HG03108 (cell line): ENCODE results near the gene ZNF512B.
"Not testable (repeated sequence)": the region's sequence is repeated elsewhere in the genome, so short reads cannot be mapped to it uniquely, and the experiment has no call there.

ENCODE experiments used
- ATAC-seq: cut with Tn5 transposase; IDR thresholded peaks from one replicate; pipeline ENCODE4 v1.9.1; 2021; ENCODE audit warnings: moderate library complexity; ENCODE audit not compliant: unreplicated experiment

Gene ZNF512B

DNA sequence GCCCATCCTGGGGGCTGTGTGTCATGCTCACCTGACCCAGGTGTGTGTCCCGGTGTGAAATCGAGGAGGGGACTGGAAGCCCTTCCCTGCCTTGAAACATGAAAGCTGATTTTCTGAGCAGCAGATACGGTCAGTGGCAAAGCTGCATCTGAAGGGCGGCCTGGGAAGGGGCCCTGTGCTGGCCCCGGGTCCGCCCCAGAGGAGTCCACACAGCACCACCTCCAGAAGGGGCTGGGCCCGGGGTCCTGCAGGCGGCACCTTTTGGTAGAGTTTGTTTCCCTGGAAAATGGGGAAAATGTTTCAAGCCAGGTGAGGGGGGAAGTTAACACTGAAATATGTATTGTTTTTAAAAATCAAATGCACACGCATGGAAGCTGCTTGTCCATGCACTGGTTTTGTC lies 34.3 kb downstream of the ZNF512B start:
- ATAC-seq: no peak

DNA sequence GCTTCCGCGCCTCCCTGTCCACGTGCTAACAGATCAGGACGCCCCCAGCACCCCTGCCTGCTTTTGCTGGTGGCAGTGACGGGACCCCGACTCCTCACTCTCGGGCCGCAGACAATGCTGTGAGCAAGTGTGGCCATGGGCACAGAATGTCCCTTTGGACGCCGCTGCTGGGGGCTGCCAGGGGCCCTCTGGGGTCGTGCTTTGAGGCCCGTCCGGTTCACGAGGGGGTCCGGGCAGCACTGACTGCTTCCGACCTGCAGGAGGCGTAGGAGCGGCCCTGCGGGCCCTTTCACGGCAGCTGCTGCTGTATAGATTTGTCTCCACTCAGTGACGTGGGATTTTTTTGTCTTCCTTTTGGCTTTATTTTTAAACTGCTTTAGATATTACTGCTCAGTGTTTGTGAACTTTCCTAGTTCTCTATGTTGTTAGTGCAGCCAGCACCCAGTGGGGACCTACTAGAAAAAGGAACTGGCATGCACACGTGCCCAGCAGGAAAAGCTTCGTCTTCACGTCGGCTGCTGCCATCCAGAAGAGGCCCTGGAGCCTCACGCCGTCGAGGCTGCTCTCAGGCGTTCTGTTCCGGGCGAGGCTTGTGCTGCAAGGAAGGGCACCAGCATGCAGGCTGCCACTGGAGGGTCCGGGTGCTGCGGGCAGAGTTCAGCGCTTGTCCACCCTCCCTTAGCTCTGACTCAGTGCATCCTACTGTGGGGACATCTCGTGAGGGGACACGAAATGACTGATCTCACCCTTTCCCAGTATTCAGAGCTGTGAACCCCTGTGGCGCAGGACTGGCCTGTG lies 35.3 kb downstream of the ZNF512B start:
- no peak for ATAC-seq

DNA sequence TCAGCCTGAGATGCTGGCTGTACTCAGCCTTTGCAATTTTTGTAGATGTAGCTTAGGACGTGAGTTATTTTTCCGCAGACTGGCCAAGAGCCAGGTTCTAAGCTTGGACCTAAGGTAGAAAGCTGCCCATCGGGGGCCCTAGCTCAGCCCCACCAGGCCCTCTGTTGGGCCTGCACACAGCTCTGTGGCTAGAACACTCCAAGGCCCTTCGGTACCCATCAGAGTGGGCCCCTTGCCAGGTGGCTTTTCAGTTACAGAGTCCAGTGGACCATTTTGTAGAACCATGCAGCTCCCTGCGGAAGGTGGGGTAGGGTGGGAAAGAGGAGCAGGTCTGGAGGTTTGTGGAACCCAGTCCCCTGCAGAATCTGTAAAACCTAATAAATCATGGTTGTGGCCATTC lies 36.1 kb downstream of the ZNF512B start:
- ATAC-seq: no peak

DNA sequence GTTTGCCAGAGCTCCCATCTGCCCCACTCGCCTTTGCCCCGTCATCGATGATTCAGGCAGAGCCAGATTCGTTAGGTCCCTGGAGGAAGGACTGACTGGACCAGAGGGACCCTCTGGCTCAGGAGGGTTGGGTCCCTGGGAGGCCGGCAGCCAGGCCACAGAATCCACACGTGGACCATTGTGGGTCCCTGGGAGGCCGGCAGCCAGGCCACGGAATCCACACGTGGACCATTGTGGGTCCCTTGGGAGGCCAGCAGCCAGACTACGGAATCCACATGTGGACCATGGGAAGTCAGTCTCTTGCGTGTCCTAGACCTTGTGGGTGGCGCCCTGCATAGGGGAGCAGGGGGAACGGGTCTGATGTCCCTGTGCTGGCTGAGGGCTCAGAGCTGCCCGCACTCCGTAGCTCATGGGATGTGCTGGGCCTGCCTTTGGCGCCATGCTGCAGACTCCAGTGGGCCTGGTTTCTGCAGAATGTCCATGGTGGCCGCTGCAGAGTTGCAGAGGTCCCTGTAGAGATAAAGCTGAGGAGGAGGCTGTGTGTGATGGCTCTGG lies 37.0 kb downstream of the ZNF512B start:
- ATAC-seq: no peak

DNA sequence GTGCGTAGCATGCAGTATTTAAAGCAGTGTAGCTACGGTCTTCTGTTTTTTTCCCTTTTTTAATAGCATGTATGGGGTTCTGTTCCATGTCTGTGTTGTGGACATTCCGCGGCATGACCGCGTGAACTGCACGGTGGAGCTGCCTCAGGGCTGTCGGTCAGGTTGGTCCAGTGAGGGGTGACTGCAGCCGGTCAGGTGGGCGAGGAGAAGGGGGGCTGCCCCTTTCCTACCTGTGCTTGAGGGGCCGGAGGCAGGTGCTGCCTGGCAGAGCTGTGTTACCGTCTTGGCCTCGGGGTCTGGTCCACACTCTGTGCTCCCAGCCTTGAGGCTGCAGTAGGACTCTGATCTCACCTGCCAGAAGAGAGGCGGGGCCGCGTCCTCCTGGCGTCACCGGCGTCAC lies 38.0 kb downstream of the ZNF512B start:
- ATAC-seq: no peak

DNA sequence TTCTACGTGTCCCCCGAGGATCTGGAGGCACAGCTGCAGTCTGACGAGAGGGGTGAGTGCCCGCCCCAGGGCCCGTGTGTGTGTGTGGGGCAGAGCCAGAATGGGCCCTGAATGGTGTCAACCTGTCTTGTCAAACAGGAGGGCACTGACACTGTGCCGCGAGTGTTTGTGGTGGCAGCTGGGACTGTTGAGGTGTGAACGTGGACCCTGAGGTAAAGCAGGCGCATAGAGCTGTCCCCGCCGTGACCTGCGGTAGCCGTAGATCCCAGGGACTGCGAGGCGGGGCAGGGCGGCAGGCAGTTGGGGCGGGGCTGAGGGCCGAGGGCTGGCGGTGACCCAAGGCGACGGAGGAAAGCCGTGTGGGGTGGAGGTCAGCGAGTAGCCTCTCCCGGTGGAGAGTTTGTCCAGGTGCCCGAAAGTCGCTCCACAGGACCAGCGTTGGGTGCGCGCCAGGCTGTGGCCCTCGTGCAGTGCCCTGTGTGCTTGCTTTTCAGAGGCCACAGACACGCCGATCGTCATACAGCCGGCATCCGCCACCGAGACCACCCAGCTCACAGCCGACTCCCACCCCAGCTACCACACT lies 38.7 kb downstream of the ZNF512B start:
- no peak for ATAC-seq

DNA sequence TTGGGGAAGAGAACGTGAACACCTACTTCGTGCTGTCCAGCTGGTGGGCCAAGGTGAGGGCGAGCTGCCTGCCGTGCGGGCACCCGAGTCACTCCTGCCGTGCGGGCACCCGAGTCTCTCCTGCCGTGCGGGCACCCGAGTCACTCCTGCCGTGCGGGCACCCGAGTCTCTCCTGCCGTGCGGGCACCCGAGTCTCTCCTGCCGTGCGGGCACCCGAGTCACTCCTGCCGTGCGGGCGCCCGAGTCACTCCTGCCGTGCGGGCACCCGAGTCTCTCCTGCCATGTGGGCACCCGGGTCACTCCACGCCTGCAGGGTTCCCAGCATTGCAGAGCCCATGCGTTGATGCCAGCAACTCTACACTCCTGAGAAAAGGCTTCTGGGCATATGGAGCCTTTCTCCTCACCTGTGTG lies 40.3 kb downstream of the ZNF512B start:
- not testable (repeated sequence) for ATAC-seq

DNA sequence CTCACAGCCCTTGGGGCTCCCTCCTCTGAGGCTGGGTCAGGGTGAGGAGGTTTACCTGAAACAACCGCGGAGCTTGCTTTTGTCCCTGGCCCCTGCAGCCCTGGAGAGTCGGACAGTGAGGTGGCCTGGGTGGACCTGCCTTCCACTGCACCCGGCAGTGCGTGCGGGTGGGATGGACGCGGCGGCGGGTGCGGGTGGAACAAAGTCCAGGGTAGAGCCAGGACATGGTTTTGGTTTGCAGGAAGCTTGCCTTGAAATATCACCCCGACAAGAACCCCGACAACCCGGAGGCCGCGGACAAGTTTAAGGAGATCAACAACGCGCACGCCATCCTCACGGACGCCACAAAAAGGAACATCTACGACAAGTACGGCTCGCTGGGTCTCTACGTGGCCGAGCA lies 40.7 kb downstream of the ZNF512B start:
- ATAC-seq: no peak

DNA sequence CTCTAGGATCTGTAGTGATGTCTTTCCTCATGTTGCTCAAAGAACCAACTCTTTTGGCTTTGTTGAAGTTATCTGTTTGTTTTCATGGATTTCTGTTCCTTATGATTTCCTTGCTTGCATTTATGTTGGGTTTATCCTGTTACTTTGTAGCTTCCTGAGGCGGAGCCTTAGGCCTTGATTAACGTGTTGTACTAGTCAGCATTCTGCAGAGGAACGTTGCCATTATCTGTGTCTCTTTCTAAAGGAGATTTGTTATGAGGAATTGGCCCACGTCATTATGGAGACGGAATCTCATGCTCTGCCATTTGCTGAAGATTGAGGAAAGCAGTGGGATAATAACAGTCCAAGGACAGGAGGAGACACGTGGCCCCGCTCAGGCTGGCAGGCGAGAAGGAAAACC lies 43.4 kb downstream of the ZNF512B start:
- ATAC-seq: no peak

DNA sequence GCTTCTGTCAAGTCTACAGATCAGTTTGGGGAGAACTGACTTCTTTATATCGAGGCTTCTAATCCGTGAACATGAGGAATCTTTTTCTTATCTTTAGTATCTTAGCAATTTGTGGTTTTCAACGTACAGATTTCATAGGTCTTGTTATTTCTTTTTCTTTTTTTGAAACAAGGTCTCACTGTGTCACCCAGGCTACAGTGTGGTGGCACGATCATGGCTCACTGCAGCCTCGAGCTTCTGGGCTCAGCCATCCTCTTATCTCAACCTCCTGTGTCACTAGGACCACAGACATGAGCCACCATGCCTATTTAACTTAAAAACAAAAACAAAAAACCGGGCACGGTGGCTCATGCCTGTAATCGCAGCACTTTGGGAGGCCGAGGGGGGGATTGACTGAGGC lies 45.5 kb downstream of the ZNF512B start:
- no peak for ATAC-seq

DNA sequence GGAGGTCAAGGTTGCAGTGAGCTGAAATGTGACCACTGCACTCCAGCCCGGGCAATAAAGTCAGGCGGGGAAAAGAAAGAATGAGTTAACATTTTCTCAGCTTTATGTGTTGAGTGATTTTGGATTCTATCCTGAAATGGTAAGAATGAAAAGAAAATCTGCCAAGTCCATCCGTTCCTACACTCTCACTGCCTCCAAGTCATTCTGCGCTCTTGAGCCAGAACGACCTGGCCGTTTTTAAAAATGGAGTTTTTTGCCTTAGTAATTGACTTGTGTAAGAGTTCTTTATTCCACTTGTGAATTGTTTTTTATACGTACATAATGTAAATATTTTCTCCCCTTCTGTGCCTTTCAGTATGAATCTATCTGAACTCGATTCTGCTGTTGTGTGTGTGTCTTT lies 46.1 kb downstream of the ZNF512B start:
- ATAC-seq: no peak

DNA sequence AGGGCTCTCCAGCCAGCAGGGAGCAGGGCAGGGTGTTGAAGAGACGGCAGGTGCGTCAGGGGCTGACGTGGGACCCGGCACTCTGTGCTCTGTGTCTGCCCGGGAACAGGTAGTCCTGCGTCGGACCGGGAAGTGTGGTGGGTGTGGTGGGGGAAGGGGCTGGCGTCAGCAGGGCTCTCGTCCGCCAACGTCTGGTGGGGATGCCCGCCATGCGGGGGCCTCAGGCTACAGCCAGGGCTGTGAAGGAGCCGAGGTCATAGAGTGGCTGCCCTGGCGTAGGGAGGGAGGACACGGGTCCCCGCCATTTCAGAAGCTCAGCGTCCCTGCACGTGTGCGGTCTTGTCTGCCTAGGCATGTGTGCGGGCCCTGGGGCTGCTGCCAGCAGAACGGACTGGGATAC lies 49.5 kb downstream of the ZNF512B start:
- no peak for ATAC-seq

DNA sequence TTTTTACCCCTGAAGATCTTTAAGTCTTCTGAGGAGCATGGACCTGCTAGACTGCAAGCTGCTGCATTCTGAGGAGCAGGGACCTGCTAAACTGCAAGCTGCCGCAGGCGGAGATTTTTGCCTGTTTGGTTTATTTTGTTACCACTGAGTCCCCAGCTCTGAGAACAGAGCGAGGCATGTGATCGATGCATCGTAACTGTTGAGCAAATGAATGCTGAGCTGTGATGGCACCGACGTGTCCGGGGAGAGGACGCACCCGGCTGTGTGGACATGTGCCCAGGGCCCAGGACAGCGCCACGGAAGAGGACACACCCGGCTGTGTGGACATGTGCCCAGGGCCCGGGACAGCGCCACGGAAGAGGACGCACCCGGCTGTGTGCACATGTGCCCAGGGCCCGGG lies 50.6 kb downstream of the ZNF512B start:
- no peak for ATAC-seq

DNA sequence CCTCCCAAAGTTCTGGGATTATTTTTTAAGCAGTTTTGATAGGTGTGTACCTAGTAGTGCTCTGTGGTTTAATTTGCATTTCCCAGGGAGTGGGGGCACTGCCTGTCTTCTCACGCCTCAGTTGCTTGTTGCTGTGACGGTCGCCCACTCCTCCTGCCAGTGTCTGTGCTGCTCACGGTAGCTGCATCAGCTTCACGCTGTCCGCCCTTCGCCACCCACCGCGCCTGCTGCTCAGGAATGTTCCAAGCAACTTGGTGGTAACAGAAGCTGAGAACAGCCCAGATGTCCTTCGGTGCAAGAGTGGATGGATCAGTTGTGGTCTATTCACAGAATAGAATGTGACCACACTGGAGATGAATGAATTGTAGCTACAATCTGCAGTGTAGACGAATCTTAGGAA lies 51.9 kb downstream of the ZNF512B start:
- no peak for ATAC-seq

DNA sequence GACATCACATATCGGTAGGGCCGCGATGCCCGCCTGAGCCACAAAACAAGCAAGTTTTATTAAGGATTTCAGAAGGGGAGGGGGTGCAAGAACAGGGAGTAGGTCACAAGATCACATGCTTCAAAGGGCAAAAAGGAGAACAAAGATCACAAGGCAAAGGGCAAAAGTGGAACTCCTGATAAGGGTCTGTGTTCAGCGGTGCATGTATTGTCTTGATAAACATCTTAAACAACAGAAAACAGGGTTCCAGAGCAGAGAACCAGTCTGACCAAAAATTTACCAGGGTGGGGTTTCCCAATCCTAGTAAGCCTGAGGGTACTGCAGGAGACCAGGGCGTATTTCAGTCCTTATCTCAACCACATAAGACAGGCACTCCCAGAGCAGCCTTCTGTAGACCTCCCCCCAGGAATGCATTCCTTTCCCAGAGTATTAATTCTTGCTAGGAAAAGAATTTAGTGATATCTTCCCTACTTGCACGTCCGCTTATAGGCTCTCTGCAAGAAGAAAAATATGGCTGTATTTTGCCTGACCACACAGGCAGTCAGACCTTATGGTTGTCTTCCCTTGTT lies 53.3 kb downstream of the ZNF512B start:
- not testable (repeated sequence) for ATAC-seq

DNA sequence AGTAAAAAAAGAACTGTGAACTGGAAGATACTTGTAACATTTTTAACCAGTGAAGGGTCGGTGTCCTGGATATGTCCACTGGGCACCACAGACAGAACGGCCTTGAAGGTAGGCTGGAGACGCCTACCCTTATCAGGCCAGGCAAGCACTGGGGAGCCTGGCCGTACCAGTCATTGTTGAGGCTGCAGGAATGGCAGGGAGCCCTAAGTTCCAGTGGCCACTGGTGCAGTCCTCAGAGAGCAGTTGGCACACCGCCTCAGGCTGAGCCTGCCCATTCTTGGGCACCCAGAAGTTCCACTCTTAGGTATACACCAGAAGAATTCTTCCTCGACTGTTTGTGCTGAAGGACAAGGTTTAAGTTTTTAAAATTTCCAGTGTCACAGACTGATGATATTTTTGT lies 54.3 kb downstream of the ZNF512B start:
- no peak for ATAC-seq

DNA sequence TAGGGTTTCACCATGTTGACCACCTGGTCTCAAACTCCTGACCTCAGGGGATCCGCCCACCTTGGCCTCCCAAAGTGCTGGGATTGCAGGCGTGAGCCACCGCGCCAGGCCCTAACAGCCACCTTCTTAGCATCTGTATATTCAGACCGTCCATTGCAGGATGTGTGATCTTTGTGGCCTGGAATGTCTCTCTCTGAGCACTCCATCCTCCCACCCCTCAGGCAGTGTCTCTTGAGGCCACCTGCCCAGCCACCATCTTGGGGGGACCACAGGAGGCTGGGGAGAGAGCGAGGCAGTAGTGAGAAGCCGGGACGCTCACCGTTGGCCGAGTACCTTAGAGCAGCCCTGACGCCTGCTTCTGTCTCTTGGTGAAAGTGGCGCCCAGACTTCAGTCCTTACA lies 56.0 kb downstream of the ZNF512B start:
- no peak for ATAC-seq

DNA sequence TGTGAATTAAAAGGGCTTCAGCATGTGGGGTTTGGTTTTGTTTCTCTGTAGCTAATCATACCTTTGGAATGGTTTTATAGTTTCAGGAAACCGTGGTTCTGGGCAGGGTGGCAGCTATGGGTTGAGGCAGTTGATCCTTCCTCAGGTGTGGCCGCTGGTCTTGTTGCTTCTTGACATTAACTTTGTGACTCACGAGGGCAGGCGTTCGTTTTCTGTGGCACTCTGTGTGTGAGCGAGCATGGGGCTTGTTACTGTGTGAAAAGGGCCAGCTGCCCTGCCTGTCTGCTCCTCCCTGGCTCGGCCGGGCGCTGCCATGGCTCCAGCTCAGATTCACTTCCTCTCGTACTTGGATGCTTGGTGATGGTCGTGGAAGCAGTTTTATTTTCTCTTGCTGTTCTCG lies 58.6 kb downstream of the ZNF512B start:
- ATAC-seq: no peak

DNA sequence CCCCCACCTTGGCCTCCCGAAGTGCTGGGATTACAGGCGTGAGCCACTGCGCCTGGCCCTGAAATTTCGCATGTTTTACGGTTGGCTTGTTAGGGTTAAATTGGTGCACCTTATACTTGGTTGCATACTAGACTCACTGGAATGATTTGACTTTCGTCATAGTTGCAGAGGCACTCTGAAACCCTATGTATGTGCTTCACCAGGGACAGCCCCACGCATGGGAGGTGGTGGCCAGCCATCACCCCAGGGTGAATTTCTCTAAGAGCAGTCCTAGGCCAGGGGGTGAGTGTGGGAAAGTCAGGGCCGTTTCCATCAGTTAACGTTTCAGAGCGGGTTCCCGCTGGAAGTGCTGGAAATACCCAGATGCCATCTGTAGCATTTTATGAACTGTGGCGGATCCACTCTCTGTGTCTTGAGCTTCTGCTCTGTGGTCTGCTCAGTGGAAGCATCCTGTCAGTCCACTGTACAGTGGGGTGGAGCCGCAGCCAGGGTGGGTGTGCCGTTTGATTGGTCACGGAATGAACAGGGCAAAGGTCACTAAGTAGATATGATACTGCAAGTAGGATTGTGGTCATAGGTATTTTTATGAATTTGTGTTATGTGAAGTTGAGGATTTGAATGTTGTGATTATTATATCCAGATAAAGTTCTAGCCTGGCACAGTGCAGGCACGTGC lies 61.6 kb downstream of the ZNF512B start:
- ATAC-seq: no peak
